Esophagus (tissue), 2 donors: Measurements from ENCODE around the gene PPP1R1C. TPM values are rescaled to one million over a fixed set of nuclear protein-coding genes. Genes with fewer than 3 reads are reported as not detected.

Experiments used
- H3K27ac ChIP-seq, 2 donors: one replicate each; pipeline ENCODE4 v1.5.1; 2013; ENCODE audit warnings: low read depth in 2 of 2, mild to moderate bottlenecking in 2 of 2, inconsistent platforms in 1 of 2, low read length in 1 of 2, moderate library complexity in 1 of 2
- H3K27me3 ChIP-seq, 2 donors: one replicate each; pipeline ENCODE4 v1.6.1; 2013; ENCODE audit warnings: low read length in 2 of 2, control low read depth in 1 of 2, mild to moderate bottlenecking in 1 of 2; ENCODE audit not compliant: insufficient read depth in 2 of 2, control insufficient read depth in 1 of 2
- H3K36me3 ChIP-seq, 2 donors: one replicate each; pipeline ENCODE4 v1.6.1; 2013; ENCODE audit warnings: low read length in 1 of 2; ENCODE audit not compliant: control insufficient read depth in 2 of 2, insufficient read depth in 2 of 2
- H3K4me1 ChIP-seq, 2 donors: one replicate each; pipeline ENCODE4 v1.6.1; 2013; ENCODE audit warnings: low read length in 1 of 2; ENCODE audit not compliant: control insufficient read depth in 2 of 2, insufficient read depth in 2 of 2
- H3K4me3 ChIP-seq, 2 donors: one replicate each; pipeline ENCODE4 v1.5.1; 2013; ENCODE audit warnings: low read length in 2 of 2, mild to moderate bottlenecking in 2 of 2, low read depth in 1 of 2, moderate library complexity in 1 of 2
- H3K9me3 ChIP-seq, 2 donors: one replicate each; pipeline ENCODE4 v1.6.1; 2013; ENCODE audit warnings: mild to moderate bottlenecking in 2 of 2, low read depth in 1 of 2, low read length in 1 of 2, moderate library complexity in 1 of 2; ENCODE audit not compliant: control insufficient read depth in 2 of 2, insufficient read depth in 1 of 2
- whole genome bisulfite sequencing, 2 donors: extraction: QIAGEN DNeasy Blood & Tissue Kit; methylation state at CpG; one replicate each; pipeline ENCODE4 v1.1.7; 2013; 5-methylcytosine and 5-hydroxymethylcytosine counted together
- polyA plus RNA-seq, 2 donors: library from polyadenylated mRNA; stranded (reverse); fragments of 200-250 nt; gene quantifications; one replicate each; pipeline ENCODE4 v1.2.3, GENCODE V29; 2013
- donor health status: healthy with polysubstance abuse.
- donor health status: Bipolar disorder and iron deficiency.

Gene PPP1R1C
- 1 to 10 TPM; 1.1 to 1.4 TPM for polyA plus RNA-seq

- H3K36me3 ChIP-seq: no peaks in the 10 kb centered on the region
- peak within 1 kb of the TSS in 1 of 2 donors; percentile 33 for H3K27ac ChIP-seq
Observed at GRCh38 chr2:181985632-181986205, at the start of gene PPP1R1C. Gene PPP1R1C, plus strand, starts transcription at chr2:181985853. Its CDS starts 258 bp downstream, at chr2:181986111.

DNA sequence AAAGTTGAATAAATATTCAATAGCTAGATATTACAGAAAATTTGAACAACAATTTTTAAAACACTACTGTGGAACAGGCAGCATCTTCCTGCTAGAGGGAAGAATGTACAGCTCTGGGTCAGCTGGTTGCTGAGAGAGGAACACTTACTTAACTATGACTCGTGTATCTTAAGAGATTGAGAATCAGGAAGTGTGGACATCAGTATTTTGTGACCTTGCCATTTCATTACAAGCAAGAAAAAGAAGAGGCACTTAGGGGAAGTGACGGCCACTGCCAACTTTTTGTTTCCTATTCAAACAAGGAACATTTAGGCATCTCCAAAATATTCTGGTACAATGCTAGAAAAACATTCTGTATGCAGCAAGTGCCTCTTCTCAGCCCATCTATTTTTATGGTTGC lies 48.2 kb upstream of the PPP1R1C start:
- Histone ChIP-seq H3K27ac (no peak overlapping the region), H3K4me3 (no peak overlapping the region), H3K36me3 (no peaks in the 10 kb centered on the region), H3K9me3 (no peaks in the 10 kb centered on the region), H3K27me3 (no peaks in the 10 kb centered on the region), H3K4me1 (no peaks in the 10 kb centered on the region)
- 33 to 37% methylated on average over 2 of the region's 2 CpGs for WGBS, 2 donors

More at GRCh38 chr2:181985632-181986205, at the start of gene PPP1R1C:
- 89 to 92% methylated on average over 8 of the region's 8 CpGs for WGBS, 2 donors
- Histone ChIP-seq H3K4me3 (no peak within 1 kb of the TSS), H3K27me3 (no peaks in the 10 kb centered on the region), H3K4me1 (no peaks in the 10 kb centered on the region), H3K9me3 (no peaks in the 10 kb centered on the region)

- 79 to 90% methylated on average over 2 of the region's 2 CpGs for WGBS, 2 donors
- Histone ChIP-seq H3K36me3 (no peaks in the 10 kb centered on the region), H3K27me3 (peaks cover 0 to 2% of the 10 kb centered on the region in 2 donors), H3K4me1 (no peaks in the 10 kb centered on the region), H3K4me3 (no peak overlapping the region), H3K9me3 (no peaks in the 10 kb centered on the region), H3K27ac (no peak overlapping the region)
Observed at GRCh38 chr2:181943411-181944124, 42.1 kb upstream of the PPP1R1C start.

DNA sequence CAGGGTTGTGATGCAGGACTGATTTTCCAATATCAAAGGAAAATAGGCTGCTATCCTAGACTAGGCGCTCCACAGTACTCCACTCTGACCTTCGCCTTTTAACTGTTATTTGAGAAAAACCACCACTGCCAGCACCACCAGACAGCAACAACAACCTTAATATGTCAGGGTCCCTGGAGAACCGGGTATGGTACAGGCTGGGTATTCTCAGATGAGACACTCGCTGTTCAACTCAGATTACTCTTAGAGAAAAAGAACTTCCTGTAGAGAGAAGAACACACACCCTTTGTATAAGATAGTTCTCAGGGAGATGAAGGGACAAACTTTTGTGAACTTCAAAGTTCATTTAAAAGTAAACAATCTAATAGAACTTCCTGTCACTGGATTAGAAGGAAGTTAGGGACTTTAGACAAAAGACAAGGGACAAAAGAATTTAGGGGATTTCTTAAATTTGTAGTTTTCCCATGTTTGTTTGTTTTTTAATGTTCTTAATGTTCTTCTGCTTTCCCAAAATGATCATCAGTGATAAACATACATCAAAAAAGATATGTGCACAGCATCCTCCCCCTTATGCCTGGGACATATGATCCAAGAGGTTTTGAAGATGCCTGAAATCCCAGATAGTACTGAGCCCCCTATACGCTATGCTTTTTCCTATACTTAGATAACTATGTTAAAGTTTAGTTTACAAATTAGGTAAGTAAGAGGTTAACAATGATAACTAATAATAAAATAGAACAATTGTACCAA lies 41.3 kb upstream of the PPP1R1C start:
- 83 to 88% methylated on average over 5 of the region's 5 CpGs for WGBS, 2 donors
- no peak overlapping the region for H3K27ac ChIP-seq
- peaks cover 0 to 2% of the 10 kb centered on the region in 2 donors for H3K27me3 ChIP-seq
- H3K4me3 ChIP-seq: no peak overlapping the region
- no peaks in the 10 kb centered on the region for H3K4me1 ChIP-seq
- H3K36me3 ChIP-seq: no peaks in the 10 kb centered on the region
- H3K9me3 ChIP-seq: no peaks in the 10 kb centered on the region

- 97% methylated on average over 8 of the region's 8 CpGs for WGBS, 2 donors
Observed at GRCh38 chr2:181944914-181945291, 40.8 kb upstream of the PPP1R1C start.

GRCh38 chr2:181946444-181947127 lies 39.1 kb upstream of the PPP1R1C start:
- Histone ChIP-seq H3K4me3 (no peak overlapping the region), H3K9me3 (no peaks in the 10 kb centered on the region), H3K27me3 (peaks cover 0 to 2% of the 10 kb centered on the region in 2 donors), H3K36me3 (no peaks in the 10 kb centered on the region), H3K4me1 (no peaks in the 10 kb centered on the region), H3K27ac (no peak overlapping the region)
- WGBS, 2 donors: 67 to 76% methylated on average over 1 of the region's 1 CpG

More at GRCh38 chr2:181944914-181945291, 40.8 kb upstream of the PPP1R1C start:
- Histone ChIP-seq H3K27ac (no peak overlapping the region), H3K27me3 (peaks cover 0 to 2% of the 10 kb centered on the region in 2 donors), H3K4me1 (no peaks in the 10 kb centered on the region), H3K9me3 (no peaks in the 10 kb centered on the region), H3K36me3 (no peaks in the 10 kb centered on the region), H3K4me3 (no peak overlapping the region)

- Histone ChIP-seq H3K36me3 (no peaks in the 10 kb centered on the region), H3K4me1 (no peaks in the 10 kb centered on the region)
Observed at GRCh38 chr2:181947273-181947672, 38.4 kb upstream of the PPP1R1C start.

GRCh38 chr2:181948227-181948626 lies 37.4 kb upstream of the PPP1R1C start:
- H3K27me3 ChIP-seq: peaks cover 0 to 2% of the 10 kb centered on the region in 2 donors
- H3K9me3 ChIP-seq: no peaks in the 10 kb centered on the region
- H3K4me1 ChIP-seq: no peaks in the 10 kb centered on the region
- no peaks in the 10 kb centered on the region for H3K36me3 ChIP-seq
- H3K27ac ChIP-seq: no peak overlapping the region
- 86 to 89% methylated on average over 2 of the region's 2 CpGs for whole genome bisulfite sequencing, 2 donors
- H3K4me3 ChIP-seq: no peak overlapping the region

More at GRCh38 chr2:181947273-181947672, 38.4 kb upstream of the PPP1R1C start:
- peaks cover 0 to 2% of the 10 kb centered on the region in 2 donors for H3K27me3 ChIP-seq
- no peak overlapping the region for H3K27ac ChIP-seq
- H3K4me3 ChIP-seq: no peak overlapping the region
- no peaks in the 10 kb centered on the region for H3K9me3 ChIP-seq

DNA sequence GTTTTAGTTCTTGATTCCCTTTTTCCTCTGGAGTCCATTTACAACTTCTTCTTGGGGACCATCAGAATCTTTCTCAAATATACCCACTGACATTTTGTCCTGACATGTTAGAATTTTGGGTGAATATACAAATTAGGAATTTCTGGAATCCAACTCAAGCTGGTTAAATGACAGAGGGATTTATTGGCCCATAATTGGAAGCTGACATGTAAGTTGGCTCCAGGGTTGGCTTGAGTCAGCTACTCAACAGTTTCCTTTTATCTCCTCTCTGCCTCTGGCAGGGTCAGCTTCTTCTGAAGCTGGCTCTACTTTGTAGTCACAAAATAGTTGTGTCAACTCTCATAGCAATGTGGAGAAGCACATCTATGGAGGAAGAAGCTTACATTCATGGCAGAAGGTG lies 36.6 kb upstream of the PPP1R1C start:
- Histone ChIP-seq H3K4me3 (no peak overlapping the region), H3K27ac (no peak overlapping the region), H3K9me3 (no peaks in the 10 kb centered on the region)

More for the DNA sequence above, 36.6 kb upstream of the PPP1R1C start:
- Histone ChIP-seq H3K36me3 (no peaks in the 10 kb centered on the region), H3K27me3 (peaks cover 0 to 2% of the 10 kb centered on the region in 2 donors), H3K4me1 (peaks cover 0 to 2% of the 10 kb centered on the region in 2 donors)
